Measurements from ENCODE around the gene LRRC14B.

Gene LRRC14B

DNA sequence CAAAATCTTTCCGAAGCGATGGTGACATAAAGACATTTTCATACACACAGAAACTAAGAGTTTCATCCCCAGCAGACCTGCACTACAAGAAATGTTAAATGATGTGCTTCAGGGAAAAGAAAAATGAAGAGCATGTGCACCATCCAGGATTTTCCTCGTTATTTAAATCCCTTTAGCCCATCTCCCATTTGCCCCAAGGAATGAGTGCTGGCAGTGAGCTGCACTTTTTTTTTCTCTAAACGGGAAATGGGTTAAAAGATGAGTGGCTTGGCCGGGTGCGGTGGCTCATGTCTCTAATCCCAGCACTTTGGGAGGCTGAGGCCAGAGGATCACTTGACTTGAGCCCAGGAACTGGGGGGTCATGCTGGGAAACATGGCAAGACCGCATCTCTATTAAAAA lies 6.8 kb upstream of the LRRC14B start:
- Histone ChIP-seq H3K4me3 (ENCODE audit: low read depth, low read length) (no peak overlapping the region), H3K27ac (no peak overlapping the region), H3K27me3 (replicated peaks) (no peaks in the 10 kb centered on the region), H3K36me3 (replicated peaks) (no peaks in the 10 kb centered on the region)
- TF ChIP-seq, protein P1, sequence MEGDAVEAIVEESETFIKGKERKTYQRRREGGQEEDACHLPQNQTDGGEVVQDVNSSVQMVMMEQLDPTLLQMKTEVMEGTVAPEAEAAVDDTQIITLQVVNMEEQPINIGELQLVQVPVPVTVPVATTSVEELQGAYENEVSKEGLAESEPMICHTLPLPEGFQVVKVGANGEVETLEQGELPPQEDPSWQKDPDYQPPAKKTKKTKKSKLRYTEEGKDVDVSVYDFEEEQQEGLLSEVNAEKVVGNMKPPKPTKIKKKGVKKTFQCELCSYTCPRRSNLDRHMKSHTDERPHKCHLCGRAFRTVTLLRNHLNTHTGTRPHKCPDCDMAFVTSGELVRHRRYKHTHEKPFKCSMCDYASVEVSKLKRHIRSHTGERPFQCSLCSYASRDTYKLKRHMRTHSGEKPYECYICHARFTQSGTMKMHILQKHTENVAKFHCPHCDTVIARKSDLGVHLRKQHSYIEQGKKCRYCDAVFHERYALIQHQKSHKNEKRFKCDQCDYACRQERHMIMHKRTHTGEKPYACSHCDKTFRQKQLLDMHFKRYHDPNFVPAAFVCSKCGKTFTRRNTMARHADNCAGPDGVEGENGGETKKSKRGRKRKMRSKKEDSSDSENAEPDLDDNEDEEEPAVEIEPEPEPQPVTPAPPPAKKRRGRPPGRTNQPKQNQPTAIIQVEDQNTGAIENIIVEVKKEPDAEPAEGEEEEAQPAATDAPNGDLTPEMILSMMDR (IDR thresholded peaks at IDR 0.05; ENCODE audit: low read depth, low read length, missing control alignments) = no peak
- no peak for DNase-seq
- in situ Hi-C loops (cut with HindIII; ENCODE audit: low pct_ligation_motif_present, low sequenced_read_pairs) = no loop called here

DNA sequence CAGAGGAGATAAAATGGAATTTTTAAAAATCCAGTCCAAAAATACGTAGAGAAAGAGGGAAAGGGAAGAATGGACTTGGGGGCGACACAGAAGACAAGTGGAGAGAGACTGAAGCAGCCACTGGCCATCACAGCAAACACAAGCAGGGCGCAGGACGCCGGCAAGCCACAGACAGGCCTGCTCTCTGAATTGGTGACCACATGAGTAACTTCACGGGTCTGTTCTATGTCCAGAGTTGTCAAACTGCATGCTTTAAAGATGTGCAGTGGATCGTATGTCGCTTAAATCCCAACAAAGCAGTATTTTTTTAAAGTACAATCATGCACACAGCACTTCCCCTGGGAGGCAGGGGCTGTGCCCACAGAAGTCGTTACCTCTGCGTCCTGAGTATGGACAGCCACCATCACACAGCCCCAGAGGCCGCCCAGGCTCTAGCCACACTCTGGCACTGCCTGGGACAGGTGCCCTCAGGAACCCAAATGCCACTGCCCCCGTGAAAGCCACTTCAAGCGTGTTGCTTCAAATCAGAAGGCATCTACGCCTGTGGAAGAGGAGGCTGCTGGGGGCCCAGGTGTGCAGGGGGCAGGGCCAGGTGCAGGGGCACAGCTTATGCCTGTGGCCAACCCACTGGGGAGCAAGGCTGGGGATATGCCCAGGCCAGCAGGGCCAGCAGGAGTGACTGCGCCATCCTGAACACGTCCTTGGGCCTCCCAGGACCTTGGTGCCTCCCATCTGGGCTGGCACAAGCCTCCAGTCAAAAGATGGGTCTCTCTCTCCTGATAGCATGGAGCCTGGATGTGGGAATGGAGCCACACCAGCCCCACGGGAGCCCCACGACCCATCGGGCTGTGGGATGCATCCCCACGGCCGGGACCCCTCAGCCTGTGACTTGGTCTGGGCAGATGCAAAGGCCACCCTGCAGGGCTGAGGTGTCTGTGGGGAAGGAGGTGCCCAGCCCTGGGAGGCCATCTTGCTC lies 5.9 kb upstream of the LRRC14B start:
- DNase-seq = no peak
- in situ Hi-C loops (cut with HindIII; ENCODE audit: low pct_ligation_motif_present, low sequenced_read_pairs) = no loop called here
- peaks cover 2% of the 10 kb centered on the region for H3K27me3 ChIP-seq (replicated peaks)

DNA sequence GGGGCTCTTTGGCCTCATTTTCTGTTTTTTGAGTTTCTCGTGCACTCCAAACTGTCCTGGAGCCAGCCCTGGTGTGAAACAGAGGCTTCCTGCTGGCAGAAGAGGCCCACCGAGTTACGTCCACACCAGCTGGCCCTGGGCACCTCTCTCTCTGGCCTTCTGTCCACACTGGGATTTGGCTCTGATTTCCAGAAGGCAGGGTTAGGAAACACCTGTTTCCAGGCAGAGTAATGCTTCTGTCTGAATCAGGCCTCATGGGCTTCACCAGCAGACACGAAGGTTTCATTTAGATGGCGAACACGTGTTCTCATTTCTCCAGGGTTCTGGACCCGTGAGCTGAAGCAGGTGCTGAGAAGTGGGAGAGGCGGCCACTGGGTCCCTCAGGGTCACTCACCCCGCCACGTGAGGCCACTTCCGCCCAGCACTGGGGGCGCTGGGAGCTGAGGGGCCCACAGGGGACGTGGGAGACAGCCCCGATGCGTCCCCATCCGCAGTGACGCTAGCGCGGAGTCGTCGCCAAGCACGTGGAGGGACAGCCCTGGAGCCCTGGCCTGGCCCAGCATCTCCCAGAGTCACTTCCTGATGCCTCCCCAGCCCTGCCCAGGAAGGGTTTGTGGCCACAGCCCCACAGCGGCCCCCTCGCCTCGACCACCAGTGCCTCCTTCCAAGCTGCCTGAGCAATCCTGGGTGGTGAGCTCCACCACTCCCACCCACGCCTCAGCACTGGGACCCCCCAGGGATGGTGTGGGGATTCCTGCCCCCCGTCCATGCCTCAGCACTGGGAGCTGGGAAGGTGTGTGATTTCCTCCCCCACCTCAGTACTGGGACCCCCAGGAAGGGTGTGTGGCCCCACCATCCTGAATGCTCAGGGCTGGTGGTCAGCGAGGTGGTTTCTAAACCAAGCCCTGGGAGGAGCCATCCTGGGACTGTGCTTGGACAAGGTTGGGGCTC lies 4.9 kb upstream of the LRRC14B start:
- in situ Hi-C loops (cut with HindIII; ENCODE audit: low pct_ligation_motif_present, low sequenced_read_pairs) = no loop called here
- no peak overlapping the region for H3K4me3 ChIP-seq (ENCODE audit: low read depth, low read length)
- H3K27me3 ChIP-seq (replicated peaks) = peaks cover 8% of the 10 kb centered on the region
- no peaks in the 10 kb centered on the region for H3K36me3 ChIP-seq (replicated peaks)
- DNase-seq = no peak
- TF ChIP-seq, protein P1 (IDR thresholded peaks at IDR 0.05; ENCODE audit: low read depth, low read length, missing control alignments) = no peak
- H3K27ac ChIP-seq = no peak overlapping the region

More for the DNA sequence above, 5.9 kb upstream of the LRRC14B start:
- H3K27ac ChIP-seq = no peak overlapping the region
- TF ChIP-seq, protein P1 (IDR thresholded peaks at IDR 0.05; ENCODE audit: low read depth, low read length, missing control alignments) = no peak
- no peaks in the 10 kb centered on the region for H3K36me3 ChIP-seq (replicated peaks)
- H3K4me3 ChIP-seq (ENCODE audit: low read depth, low read length) = no peak overlapping the region

DNA sequence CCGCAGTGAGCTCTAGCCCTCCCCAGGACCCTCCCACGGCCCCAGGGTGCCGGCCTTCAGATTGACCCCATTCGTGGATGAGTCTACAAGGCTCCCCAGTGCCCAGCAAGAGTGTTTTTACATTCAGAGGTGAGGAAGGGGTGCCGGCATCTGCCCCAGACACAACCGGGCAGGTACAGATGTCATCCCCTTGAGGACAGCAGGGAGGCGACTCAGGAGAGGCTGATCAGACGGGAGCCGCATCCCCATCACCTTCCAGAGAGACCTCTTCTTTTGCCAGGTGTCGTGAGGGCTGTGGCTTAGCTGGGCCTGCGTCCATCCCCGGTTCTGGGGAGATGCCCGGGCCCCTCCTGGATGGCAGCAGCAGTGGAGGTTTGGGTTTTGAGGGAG lies 4.3 kb upstream of the LRRC14B start:
- in situ Hi-C loops (cut with HindIII; ENCODE audit: low pct_ligation_motif_present, low sequenced_read_pairs) = no loop called here
- Histone ChIP-seq H3K36me3 (replicated peaks) (no peaks in the 10 kb centered on the region), H3K4me3 (ENCODE audit: low read depth, low read length) (no peak overlapping the region), H3K27ac (no peak overlapping the region), H3K27me3 (replicated peaks) (peaks cover 15% of the 10 kb centered on the region)
- TF ChIP-seq, protein P1 (IDR thresholded peaks at IDR 0.05; ENCODE audit: low read depth, low read length, missing control alignments) = no peak
- DNase-seq = no peak

DNA sequence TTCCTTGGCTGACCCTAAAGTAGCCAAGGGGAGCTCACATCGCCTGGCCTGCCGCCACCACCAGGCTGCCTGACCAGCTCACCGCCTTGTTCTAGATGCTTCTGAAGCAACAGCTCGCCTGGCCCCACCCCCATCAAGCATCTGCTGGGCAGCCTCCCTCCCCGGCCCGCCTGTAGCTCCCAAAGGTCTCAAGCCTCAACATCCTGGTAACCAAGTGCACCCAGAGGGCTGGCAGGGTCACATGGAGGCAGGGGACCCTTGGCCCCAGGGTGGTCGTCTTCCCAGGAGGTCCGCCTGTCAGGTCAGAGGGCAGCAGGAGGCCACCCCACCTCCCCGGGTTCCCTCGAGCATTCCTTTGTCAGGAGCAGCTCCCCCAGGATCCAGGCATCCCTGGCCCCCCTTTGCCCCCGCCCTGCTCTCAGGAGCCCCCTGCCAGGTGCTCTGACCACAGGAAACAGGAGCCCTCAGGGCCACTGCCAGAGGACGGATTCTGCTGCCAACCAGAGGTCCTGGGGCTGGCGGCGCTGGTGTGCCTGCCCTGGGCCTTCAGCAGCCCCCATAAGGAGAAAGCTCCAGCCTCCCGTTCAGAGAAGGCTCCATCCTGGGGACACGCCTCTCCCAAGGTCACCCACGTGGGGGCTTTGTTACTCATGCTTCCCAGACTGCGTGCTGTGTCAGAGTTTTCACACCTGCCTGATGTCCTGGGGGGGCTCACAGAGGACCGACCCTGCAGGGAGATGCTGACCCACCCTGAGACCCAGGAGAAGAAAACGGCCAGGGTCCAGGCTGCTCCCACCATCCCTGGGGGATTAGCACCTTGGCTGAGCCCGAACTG lies 3.5 kb upstream of the LRRC14B start:
- no peaks in the 10 kb centered on the region for H3K36me3 ChIP-seq (replicated peaks)
- H3K4me3 ChIP-seq (ENCODE audit: low read depth, low read length) = no peak overlapping the region
- peaks cover 18% of the 10 kb centered on the region for H3K27me3 ChIP-seq (replicated peaks)
- no peak overlapping the region for H3K27ac ChIP-seq
- no peak for DNase-seq
- in situ Hi-C loops (cut with HindIII; ENCODE audit: low pct_ligation_motif_present, low sequenced_read_pairs) = no loop called here
- TF ChIP-seq, protein P1 (IDR thresholded peaks at IDR 0.05; ENCODE audit: low read depth, low read length, missing control alignments) = no peak
